Hepatic stellate cell (primary cell): ENCODE data around the gene TDRD1.

Experiments used
- DNase-seq: peaks from one replicate; pipeline ENCODE4 v3.0.0; 2011; ENCODE audit warnings: low spot score

The TDRD1 gene

DNA sequence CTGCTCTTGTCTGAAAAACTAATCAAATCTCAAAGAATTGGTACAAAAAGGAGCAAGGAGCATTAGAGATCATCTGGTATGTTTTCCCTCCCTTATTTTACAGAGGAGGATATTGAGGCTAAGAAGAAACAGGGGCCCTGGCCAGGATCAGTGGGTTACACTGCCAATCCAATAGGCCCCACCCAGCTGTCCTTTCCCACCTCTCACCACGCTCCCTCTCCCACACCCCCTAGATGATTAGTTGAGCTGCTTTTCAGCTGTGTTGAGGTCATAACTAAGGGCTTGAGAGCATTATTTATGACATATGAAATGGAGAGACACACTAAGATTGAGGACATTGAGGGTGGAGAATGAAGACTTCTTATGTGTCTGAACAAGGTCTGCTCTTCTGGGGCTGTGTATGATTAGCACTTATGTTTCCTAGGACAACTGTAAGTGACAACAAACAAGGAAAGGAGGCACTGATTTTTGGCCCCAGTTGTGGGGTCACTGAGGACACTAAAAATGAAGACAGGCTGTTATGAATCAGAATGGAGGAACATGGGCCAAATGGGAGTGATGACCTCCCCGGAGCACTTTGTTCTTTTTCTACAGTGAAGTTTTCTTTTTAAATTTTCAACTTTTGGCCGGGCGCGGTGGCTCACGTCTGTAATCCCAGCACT lies 86.4 kb downstream of the TDRD1 start:
- DNase-seq, result no peak

DNA sequence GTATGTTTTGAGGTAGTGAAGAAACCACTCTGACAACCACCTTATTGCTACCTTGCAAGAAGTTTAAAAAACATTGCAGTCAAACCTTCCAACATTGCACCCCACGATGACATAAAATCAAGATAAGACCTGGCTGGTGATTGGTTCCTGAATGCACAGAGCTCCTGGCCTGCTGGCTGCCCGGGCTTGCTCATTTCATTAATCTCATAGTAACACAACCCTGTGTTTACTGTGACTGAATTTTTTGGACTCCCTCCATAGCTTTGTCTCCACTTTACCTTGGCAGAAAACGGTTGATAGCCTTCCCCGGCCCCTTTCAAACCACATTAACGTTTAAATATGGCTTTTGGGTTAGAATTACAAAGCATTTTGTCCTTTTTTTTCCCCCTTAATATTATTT lies 87.4 kb downstream of the TDRD1 start:
- no peak for DNase-seq

GRCh38 chr10:114271075-114271778 lies 92.1 kb downstream of the TDRD1 start:
- DNase-seq, result no peak

DNA sequence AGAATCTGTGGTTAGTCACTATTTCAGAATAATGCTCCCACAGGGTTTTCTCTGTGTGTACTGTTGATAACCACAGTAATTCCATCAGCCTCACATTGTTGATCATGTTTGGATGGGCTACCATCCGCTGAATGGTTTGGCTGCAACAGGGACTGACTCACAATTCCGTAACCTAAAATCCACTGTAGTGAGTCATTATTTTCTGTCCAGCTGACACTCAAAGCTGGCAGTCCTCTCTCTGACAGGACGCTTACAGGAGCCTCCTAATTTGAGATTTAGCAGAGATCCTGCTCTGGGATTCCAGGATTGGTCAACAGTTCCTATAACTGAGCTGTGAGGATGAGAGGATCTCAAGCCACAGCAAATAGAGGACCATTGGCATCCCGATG lies 92.6 kb downstream of the TDRD1 start:
- DNase-seq, result peak; percentile 94

DNA sequence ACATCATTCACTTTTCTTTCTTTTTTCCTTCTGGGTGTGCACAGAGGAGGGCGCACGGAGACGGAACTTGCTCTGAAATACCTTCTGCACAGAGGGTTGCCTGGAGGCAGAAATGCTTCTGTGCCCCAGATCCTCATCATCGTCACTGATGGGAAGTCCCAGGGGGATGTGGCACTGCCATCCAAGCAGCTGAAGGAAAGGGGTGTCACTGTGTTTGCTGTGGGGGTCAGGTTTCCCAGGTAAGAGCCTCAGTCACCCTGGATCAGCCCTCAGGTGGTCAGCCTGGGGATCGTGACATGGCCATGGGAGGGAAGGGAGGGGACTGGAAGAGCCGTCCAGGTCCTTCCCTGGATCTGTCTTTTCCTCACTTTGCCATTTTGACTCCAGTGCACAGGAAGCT lies 93.5 kb downstream of the TDRD1 start:
- no peak for DNase-seq

- no peak for DNase-seq
Observed at GRCh38 chr10:114273910-114274309, 94.8 kb downstream of the TDRD1 start.

DNA sequence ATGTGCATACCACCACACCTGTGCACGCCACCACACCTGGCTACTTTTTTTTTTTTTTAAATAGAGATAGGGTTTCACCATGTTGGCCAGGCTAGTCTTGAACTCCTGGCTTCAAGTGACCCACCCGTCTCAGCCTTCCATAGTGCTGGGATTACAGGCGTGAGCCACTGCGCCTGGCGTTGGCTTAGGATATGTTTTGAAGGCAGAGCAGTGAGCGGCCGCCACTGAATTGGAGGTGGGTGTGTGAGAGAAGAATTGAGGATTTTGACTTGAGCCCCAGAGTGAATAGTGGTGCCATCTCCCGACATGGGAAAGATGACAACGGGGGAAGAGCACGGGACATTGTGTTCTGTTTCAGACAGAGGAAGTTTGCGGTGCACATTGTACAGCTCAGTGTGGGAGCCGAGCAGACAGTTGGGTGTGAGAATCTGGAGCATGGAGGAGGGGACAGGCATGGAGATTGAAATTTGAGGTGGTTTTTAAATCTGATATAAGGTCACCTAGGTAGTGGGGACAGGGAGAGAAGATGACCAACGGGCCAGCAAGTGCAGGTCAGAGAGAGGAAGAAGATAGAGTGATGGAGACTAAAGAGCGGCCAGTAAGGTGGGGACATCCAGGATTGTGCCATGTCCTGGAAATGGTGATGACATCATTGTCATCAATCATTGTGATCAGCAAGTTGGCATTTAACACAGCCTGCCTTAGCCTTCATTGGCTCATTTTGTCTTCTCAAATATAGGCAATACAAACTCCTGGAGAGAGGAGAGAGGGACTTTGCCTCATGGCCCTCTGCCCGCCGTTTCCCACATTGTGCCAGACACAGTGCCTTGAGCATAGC lies 95.7 kb downstream of the TDRD1 start:
- DNase-seq, result no peak

GRCh38 chr10:114276066-114276465 lies 96.9 kb downstream of the TDRD1 start:
- no peak for DNase-seq

DNA sequence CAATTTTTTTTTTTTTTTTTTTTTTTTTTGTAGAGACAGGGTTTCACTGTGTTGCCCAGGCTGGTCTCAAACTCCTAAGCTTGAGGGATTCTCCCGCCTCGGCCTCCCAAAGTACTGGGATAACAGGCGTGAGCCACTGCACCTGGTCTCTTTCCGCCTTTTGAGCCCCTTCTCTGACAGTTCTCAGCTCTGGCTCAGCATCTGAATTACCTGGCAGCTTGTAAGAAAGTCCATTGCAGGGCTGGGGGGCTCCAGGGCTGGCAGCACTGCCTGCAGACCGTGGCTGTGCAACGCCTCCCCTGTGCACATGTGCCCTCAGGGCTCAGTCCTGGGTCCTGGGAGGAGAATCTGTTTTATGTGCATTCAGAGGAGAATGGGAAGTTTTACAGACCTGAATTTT lies 97.5 kb downstream of the TDRD1 start:
- no peak for DNase-seq

DNA sequence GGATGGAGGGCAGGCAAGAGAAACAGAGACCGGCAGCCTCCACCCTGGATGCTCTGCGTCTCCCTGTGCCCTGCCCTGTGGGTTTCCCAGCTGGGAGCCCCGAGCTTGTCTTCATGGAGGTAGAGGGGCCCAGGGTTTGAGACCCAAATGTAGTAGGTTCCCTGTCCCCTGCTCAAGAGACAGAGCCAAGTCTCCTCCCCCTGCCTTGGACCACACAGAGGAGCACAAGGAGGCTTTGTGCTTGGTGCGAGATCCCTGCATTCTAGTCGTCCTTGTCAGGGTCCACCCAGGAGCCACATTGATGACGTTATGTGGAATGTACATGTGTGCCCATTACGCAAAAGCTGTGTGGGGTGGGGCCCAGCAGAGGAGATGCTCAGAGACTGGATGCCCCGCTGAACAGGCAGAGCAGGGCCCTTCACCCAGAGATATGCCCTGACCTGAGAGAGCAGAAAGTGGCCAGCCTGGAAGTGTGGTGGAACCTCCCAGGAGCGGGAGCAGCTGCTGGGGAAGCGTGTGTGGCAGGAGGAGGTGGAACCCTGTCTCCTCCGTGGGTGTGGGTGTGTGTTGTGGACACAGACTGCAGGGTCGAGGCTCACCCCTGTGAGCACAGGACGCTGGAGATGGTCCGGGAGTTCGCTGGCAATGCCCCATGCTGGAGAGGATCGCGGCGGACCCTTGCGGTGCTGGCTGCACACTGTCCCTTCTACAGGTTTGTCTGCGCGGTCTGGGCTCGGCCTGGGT lies 99.2 kb downstream of the TDRD1 start:
- DNase-seq, result no peak

DNA sequence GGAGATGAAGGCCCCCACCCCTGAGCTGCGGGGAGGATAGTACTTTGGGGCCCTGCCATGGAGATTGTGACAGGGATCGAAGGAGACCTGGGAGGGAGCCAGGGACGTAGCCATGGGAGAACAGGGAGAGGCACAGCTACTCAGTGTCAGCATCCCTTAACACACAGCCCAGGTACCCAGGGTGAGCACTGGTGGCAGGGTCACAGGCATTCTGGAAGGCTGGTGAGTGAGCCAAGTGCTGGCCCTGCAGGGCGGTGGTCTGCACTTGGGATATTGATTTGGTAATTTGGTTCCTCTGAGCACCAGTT lies 99.7 kb downstream of the TDRD1 start:
- no peak for DNase-seq

DNA sequence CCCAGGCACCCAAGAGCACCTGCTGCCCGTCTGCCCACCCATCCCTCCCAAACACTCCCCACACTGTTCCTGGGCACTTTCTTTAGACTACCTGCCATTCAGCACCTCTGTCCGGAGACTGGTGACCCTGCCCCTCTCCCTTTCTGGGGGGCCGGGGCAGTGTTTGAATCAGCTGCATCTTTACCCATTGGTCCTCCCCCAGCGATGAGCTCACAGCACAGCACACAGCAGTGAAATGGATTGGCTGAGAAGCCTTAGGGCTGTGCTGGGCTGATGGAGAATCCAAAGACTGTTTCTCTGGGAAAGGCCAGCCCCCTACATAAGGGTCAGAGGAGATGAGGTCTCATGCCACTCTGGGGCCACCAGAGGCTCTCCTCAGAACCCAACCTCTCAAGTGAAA lies 100.1 kb downstream of the TDRD1 start:
- DNase-seq, result no peak

GRCh38 chr10:114279901-114280644 lies 100.9 kb downstream of the TDRD1 start:
- no peak for DNase-seq

GRCh38 chr10:114281006-114281405 lies 101.9 kb downstream of the TDRD1 start:
- DNase-seq, result no peak

- no peak for DNase-seq
Observed at GRCh38 chr10:114281461-114281860, 102.3 kb downstream of the TDRD1 start.
